ENCODE data around the gene CXCL9.
"Not testable (repeated sequence)": the region's sequence is repeated elsewhere in the genome, so short reads cannot be mapped to it uniquely, and the experiment has no call there.

Gene CXCL9

GRCh38 chr4:76012388-76012801 is 5.1 kb upstream of the CXCL9 start:
- DNase-seq (ENCODE audit: low read depth in 1 of 2, low spot score in 1 of 2), result no peak

GRCh38 chr4:76011700-76012387 is 4.5 kb upstream of the CXCL9 start:
- DNase-seq (ENCODE audit: low read depth in 1 of 2, low spot score in 1 of 2), result no peak

GRCh38 chr4:76011018-76011670 is 3.8 kb upstream of the CXCL9 start:
- DNase-seq (ENCODE audit: low read depth in 1 of 2, low spot score in 1 of 2), result no peak

- DNase-seq (ENCODE audit: low read depth in 1 of 2, low spot score in 1 of 2), result no peak
Observed at GRCh38 chr4:76010576-76010975, 3.3 kb upstream of the CXCL9 start.

- DNase-seq (ENCODE audit: low read depth in 1 of 2, low spot score in 1 of 2), result no peak
Observed at GRCh38 chr4:76009311-76009710, 2.0 kb upstream of the CXCL9 start.

GRCh38 chr4:76003620-76004019 is 3.7 kb downstream of the CXCL9 start:
- DNase-seq (ENCODE audit: low read depth in 1 of 2, low spot score in 1 of 2), result no peak

- DNase-seq (ENCODE audit: low read depth in 1 of 2, low spot score in 1 of 2), result no peak
Observed at GRCh38 chr4:76003035-76003434, 4.3 kb downstream of the CXCL9 start.

GRCh38 chr4:76002176-76002575 is 5.1 kb downstream of the CXCL9 start:
- no peak for DNase-seq (ENCODE audit: low read depth in 1 of 2, low spot score in 1 of 2)

GRCh38 chr4:76001700-76002099 is 5.6 kb downstream of the CXCL9 start:
- DNase-seq (ENCODE audit: low read depth in 1 of 2, low spot score in 1 of 2), result no peak

- DNase-seq (ENCODE audit: low read depth in 1 of 2, low spot score in 1 of 2), result no peak
Observed at GRCh38 chr4:76000279-76000678, 7.0 kb downstream of the CXCL9 start.

GRCh38 chr4:75998525-75999147 is 8.7 kb downstream of the CXCL9 start:
- not testable (repeated sequence) for DNase-seq (ENCODE audit: low read depth in 1 of 2, low spot score in 1 of 2)

- DNase-seq (ENCODE audit: low read depth in 1 of 2, low spot score in 1 of 2), result no peak
Observed at GRCh38 chr4:75997946-75998345, 9.4 kb downstream of the CXCL9 start.

- DNase-seq (ENCODE audit: low read depth in 1 of 2, low spot score in 1 of 2), result no peak
Observed at GRCh38 chr4:75997081-75997480, 10.2 kb downstream of the CXCL9 start.

- DNase-seq (ENCODE audit: low read depth in 1 of 2, low spot score in 1 of 2), result no peak
Observed at GRCh38 chr4:75995727-75996126, 11.6 kb downstream of the CXCL9 start.

GRCh38 chr4:75992462-75992861 is 14.8 kb downstream of the CXCL9 start:
- no peak for DNase-seq (ENCODE audit: low read depth in 1 of 2, low spot score in 1 of 2)

GRCh38 chr4:75989846-75990528 is 17.3 kb downstream of the CXCL9 start:
- no peak for DNase-seq (ENCODE audit: low read depth in 1 of 2, low spot score in 1 of 2)

- DNase-seq (ENCODE audit: low read depth in 1 of 2, low spot score in 1 of 2), result no peak
Observed at GRCh38 chr4:75985116-75985515, 22.2 kb downstream of the CXCL9 start.

- DNase-seq (ENCODE audit: low read depth in 1 of 2, low spot score in 1 of 2), result no peak
Observed at GRCh38 chr4:75980576-75980975, 26.7 kb downstream of the CXCL9 start.

- no peak for DNase-seq (ENCODE audit: low read depth in 1 of 2, low spot score in 1 of 2)
Observed at GRCh38 chr4:75976177-75976576, 31.1 kb downstream of the CXCL9 start.

GRCh38 chr4:75973766-75974165 is 33.5 kb downstream of the CXCL9 start:
- no peak for DNase-seq (ENCODE audit: low read depth in 1 of 2, low spot score in 1 of 2)

- DNase-seq (ENCODE audit: low read depth in 1 of 2, low spot score in 1 of 2), result no peak
Observed at GRCh38 chr4:75968084-75968483, 39.2 kb downstream of the CXCL9 start.

GRCh38 chr4:75963558-75963957 is 43.8 kb downstream of the CXCL9 start:
- no peak for DNase-seq (ENCODE audit: low read depth in 1 of 2, low spot score in 1 of 2)
